HEK293 (cell line): ENCODE measurements around the gene ITIH3.
A peak's percentile ranks its signal among the peaks of the same experiment; 100 is the strongest.

Source experiments
- CTCF ChIA-PET: fragments of 350-600 bp; formaldehyde crosslinking; extraction: SDS; loops from one replicate; lab custom pipeline; 2021; ENCODE audit warnings: antibody characterized with exemption; lab: Yijun Ruan, JAX
- POLR2A ChIA-PET: fragments of 300-600 bp; formaldehyde crosslinking; extraction: SDS; loops from one replicate; lab custom pipeline; 2020; ENCODE audit warnings: antibody characterized with exemption, inconsistent platforms; lab: Yijun Ruan, JAX
- H3K27ac ChIP-seq: fragments of 200-500 bp; sonication (Bioruptor generic); 2 replicates; pipeline ENCODE4 v1.5.1; 2014; ENCODE audit warnings: low read depth, low read length, control low read depth, inconsistent platforms; ENCODE audit errors: extremely low read depth
- H3K36me3 ChIP-seq, 2 experiments: fragments of 200-500 bp in 1 of 2; sonication (Bioruptor generic) in 1 of 2; 1 replicate in 1 of 2; 2 replicates in 1 of 2; pipeline ENCODE4 v1.5.1; 2014 to 2017; ENCODE audit warnings: inconsistent platforms in 2 of 2, low read length in 2 of 2; ENCODE audit not compliant: control insufficient read depth in 2 of 2, insufficient read depth in 1 of 2
- H3K4me1 ChIP-seq: fragments of 200-500 bp; sonication (Bioruptor generic); 2 replicates; pipeline ENCODE4 v1.5.1; 2014; ENCODE audit warnings: mild to moderate bottlenecking, low read length, inconsistent platforms; ENCODE audit not compliant: control insufficient read depth, insufficient read depth
- H3K4me3 ChIP-seq: 2 replicates; pipeline ENCODE4 v1.5.1; 2011; ENCODE audit warnings: low read depth, mild to moderate bottlenecking, control low read depth, low read length, moderate library complexity
- H3K9me3 ChIP-seq: fragments of 200-500 bp; sonication (Bioruptor generic); 2 replicates; pipeline ENCODE4 v1.5.1; 2014; ENCODE audit warnings: low read depth, low read length, inconsistent platforms; ENCODE audit not compliant: control insufficient read depth, insufficient read depth
- BCL11A ChIP-seq: fragments of 450-650 bp; formaldehyde crosslinking; IDR thresholded peaks from 2 replicates; pipeline ENCODE4 v1.5.1; 2016; ENCODE audit warnings: low read depth, missing biosample characterization, missing genetic modification characterization
- SETDB1 ChIP-seq: IDR thresholded peaks from one replicate; pipeline ENCODE4 v1.6.1; 2017; ENCODE audit warnings: mild to moderate bottlenecking, low read length, moderate library complexity, mixed read lengths; ENCODE audit not compliant: insufficient read length
- SP2 ChIP-seq: fragments of 450-650 bp; formaldehyde crosslinking; IDR thresholded peaks from 2 replicates; pipeline ENCODE4 v1.5.1; 2016; ENCODE audit warnings: missing biosample characterization, missing genetic modification characterization
- YY1 ChIP-seq: fragments of 450-650 bp; formaldehyde crosslinking; IDR thresholded peaks from 2 replicates; pipeline ENCODE4 v1.5.1; 2018; ENCODE audit warnings: missing biosample characterization, missing genetic modification characterization
- ZFP3 ChIP-seq: fragments of 450-650 bp; formaldehyde crosslinking; IDR thresholded peaks from 2 replicates; pipeline ENCODE4 v1.5.1; 2016; ENCODE audit warnings: low read depth, missing biosample characterization, missing genetic modification characterization
- ZIC2 ChIP-seq: fragments of 450-650 bp; formaldehyde crosslinking; IDR thresholded peaks from 2 replicates; pipeline ENCODE4 v1.5.1; 2016; ENCODE audit warnings: missing biosample characterization, missing genetic modification characterization
- ZNF202 ChIP-seq: fragments of 450-650 bp; formaldehyde crosslinking; IDR thresholded peaks from 2 replicates; pipeline ENCODE4 v1.5.1; 2016; ENCODE audit warnings: missing biosample characterization, missing genetic modification characterization, borderline replicate concordance
- ZNF366 ChIP-seq: fragments of 450-650 bp; formaldehyde crosslinking; conservative IDR thresholded peaks from 2 replicates; pipeline ENCODE4 v1.5.1; 2016; ENCODE audit warnings: missing biosample characterization, missing genetic modification characterization
- ZNF37A ChIP-seq: fragments of 450-650 bp; IDR thresholded peaks from 2 replicates; pipeline ENCODE4 v1.5.1; 2018; ENCODE audit warnings: missing biosample characterization, missing genetic modification characterization
- ZNF394 ChIP-seq: fragments of 450-650 bp; formaldehyde crosslinking; IDR thresholded peaks from 2 replicates; pipeline ENCODE4 v1.5.1; 2016; ENCODE audit warnings: missing biosample characterization, missing genetic modification characterization, mild to moderate bottlenecking, moderate library complexity, borderline replicate concordance
- ZNF510 ChIP-seq: fragments of 450-650 bp; formaldehyde crosslinking; IDR thresholded peaks from 2 replicates; pipeline ENCODE4 v1.5.1; 2018; ENCODE audit warnings: mild to moderate bottlenecking, missing genetic modification characterization, missing biosample characterization; ENCODE audit not compliant: insufficient replicate concordance
- ZNF561 ChIP-seq: fragments of 450-650 bp; IDR thresholded peaks from 2 replicates; pipeline ENCODE4 v1.5.1; 2018; ENCODE audit warnings: missing biosample characterization, missing genetic modification characterization, borderline replicate concordance
- ZNF585B ChIP-seq: fragments of 450-650 bp; formaldehyde crosslinking; IDR thresholded peaks from 2 replicates; pipeline ENCODE4 v1.5.1; 2016; ENCODE audit warnings: missing biosample characterization, missing genetic modification characterization
- ZNF768 ChIP-seq: fragments of 450-650 bp; formaldehyde crosslinking; IDR thresholded peaks from 2 replicates; pipeline ENCODE4 v1.5.1; 2018; ENCODE audit warnings: missing biosample characterization, mild to moderate bottlenecking, missing genetic modification characterization
- ZNF843 ChIP-seq: fragments of 450-650 bp; formaldehyde crosslinking; IDR thresholded peaks from 2 replicates; pipeline ENCODE4 v1.5.1; 2016; ENCODE audit warnings: missing biosample characterization, missing genetic modification characterization
- ZSCAN23 ChIP-seq: fragments of 450-650 bp; formaldehyde crosslinking; IDR thresholded peaks from 2 replicates; pipeline ENCODE4 v1.5.1; 2016; ENCODE audit warnings: missing biosample characterization, missing genetic modification characterization
- TF ChIP-seq, protein P1 (sequence below): fragments of 450-650 bp; formaldehyde crosslinking; IDR thresholded peaks from 2 replicates; pipeline ENCODE4 v1.5.1; 2016; ENCODE audit warnings: missing biosample characterization, missing genetic modification characterization
- TF ChIP-seq, protein P2 (sequence below): fragments of 450-650 bp; formaldehyde crosslinking; IDR thresholded peaks from 2 replicates; pipeline ENCODE4 v1.5.1; 2016; ENCODE audit warnings: missing biosample characterization, missing genetic modification characterization, borderline replicate concordance

ITIH3 gene

GRCh38 chr3:52784021-52784621 is 10.5 kb upstream of the ITIH3 start:
- Histone ChIP-seq H3K4me3 (no peak overlapping the region), H3K36me3 (no peaks in the 10 kb centered on the region), H3K4me1 (no peaks in the 10 kb centered on the region), H3K9me3 (no peaks in the 10 kb centered on the region), H3K27ac (no peak overlapping the region)
- POLR2A ChIA-PET = no interaction called here
- TF ChIP-seq ZNF394 (tag by site-specific recombination) = no peak
- TF ChIP-seq ZFP3 = no peak
- no peak for TF ChIP-seq ZNF510
- TF ChIP-seq ZNF585B = no peak
- TF ChIP-seq, protein P1, sequence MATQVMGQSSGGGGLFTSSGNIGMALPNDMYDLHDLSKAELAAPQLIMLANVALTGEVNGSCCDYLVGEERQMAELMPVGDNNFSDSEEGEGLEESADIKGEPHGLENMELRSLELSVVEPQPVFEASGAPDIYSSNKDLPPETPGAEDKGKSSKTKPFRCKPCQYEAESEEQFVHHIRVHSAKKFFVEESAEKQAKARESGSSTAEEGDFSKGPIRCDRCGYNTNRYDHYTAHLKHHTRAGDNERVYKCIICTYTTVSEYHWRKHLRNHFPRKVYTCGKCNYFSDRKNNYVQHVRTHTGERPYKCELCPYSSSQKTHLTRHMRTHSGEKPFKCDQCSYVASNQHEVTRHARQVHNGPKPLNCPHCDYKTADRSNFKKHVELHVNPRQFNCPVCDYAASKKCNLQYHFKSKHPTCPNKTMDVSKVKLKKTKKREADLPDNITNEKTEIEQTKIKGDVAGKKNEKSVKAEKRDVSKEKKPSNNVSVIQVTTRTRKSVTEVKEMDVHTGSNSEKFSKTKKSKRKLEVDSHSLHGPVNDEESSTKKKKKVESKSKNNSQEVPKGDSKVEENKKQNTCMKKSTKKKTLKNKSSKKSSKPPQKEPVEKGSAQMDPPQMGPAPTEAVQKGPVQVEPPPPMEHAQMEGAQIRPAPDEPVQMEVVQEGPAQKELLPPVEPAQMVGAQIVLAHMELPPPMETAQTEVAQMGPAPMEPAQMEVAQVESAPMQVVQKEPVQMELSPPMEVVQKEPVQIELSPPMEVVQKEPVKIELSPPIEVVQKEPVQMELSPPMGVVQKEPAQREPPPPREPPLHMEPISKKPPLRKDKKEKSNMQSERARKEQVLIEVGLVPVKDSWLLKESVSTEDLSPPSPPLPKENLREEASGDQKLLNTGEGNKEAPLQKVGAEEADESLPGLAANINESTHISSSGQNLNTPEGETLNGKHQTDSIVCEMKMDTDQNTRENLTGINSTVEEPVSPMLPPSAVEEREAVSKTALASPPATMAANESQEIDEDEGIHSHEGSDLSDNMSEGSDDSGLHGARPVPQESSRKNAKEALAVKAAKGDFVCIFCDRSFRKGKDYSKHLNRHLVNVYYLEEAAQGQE (tag by site-specific recombination) = no peak
- TF ChIP-seq, protein P2, sequence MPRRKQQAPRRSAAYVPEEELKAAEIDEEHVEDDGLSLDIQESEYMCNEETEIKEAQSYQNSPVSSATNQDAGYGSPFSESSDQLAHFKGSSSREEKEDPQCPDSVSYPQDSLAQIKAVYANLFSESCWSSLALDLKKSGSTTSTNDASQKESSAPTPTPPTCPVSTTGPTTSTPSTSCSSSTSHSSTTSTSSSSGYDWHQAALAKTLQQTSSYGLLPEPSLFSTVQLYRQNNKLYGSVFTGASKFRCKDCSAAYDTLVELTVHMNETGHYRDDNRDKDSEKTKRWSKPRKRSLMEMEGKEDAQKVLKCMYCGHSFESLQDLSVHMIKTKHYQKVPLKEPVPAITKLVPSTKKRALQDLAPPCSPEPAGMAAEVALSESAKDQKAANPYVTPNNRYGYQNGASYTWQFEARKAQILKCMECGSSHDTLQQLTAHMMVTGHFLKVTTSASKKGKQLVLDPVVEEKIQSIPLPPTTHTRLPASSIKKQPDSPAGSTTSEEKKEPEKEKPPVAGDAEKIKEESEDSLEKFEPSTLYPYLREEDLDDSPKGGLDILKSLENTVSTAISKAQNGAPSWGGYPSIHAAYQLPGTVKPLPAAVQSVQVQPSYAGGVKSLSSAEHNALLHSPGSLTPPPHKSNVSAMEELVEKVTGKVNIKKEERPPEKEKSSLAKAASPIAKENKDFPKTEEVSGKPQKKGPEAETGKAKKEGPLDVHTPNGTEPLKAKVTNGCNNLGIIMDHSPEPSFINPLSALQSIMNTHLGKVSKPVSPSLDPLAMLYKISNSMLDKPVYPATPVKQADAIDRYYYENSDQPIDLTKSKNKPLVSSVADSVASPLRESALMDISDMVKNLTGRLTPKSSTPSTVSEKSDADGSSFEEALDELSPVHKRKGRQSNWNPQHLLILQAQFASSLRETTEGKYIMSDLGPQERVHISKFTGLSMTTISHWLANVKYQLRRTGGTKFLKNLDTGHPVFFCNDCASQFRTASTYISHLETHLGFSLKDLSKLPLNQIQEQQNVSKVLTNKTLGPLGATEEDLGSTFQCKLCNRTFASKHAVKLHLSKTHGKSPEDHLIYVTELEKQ (tag by site-specific recombination) = no peak
- CTCF ChIA-PET = interaction anchor here (0.5 kb wide), 1 partner anchor 69 kb away, joined by 3 read pairs; no protein-coding TSS in a partner anchor

GRCh38 chr3:52784931-52785590 is 9.5 kb upstream of the ITIH3 start:
- no peak overlapping the region for H3K4me3 ChIP-seq
- POLR2A ChIA-PET = no interaction called here
- CTCF ChIA-PET = interaction anchor here (0.5 to 0.6 kb wide), 3 partner anchors 8 to 446 kb away, joined by 3 read pairs; no protein-coding TSS in a partner anchor
- H3K27ac ChIP-seq = no peak overlapping the region
- H3K9me3 ChIP-seq = no peaks in the 10 kb centered on the region
- no peaks in the 10 kb centered on the region for H3K4me1 ChIP-seq
- TF ChIP-seq ZIC2 = 0 out of 2 replicates have a peak, but pooled peaks have one; percentile 27
- no peak for TF ChIP-seq ZNF37A (tag by site-specific recombination)
- TF ChIP-seq, all 188 proteins: peak for 1
- no peaks in the 10 kb centered on the region for H3K36me3 ChIP-seq

DNA sequence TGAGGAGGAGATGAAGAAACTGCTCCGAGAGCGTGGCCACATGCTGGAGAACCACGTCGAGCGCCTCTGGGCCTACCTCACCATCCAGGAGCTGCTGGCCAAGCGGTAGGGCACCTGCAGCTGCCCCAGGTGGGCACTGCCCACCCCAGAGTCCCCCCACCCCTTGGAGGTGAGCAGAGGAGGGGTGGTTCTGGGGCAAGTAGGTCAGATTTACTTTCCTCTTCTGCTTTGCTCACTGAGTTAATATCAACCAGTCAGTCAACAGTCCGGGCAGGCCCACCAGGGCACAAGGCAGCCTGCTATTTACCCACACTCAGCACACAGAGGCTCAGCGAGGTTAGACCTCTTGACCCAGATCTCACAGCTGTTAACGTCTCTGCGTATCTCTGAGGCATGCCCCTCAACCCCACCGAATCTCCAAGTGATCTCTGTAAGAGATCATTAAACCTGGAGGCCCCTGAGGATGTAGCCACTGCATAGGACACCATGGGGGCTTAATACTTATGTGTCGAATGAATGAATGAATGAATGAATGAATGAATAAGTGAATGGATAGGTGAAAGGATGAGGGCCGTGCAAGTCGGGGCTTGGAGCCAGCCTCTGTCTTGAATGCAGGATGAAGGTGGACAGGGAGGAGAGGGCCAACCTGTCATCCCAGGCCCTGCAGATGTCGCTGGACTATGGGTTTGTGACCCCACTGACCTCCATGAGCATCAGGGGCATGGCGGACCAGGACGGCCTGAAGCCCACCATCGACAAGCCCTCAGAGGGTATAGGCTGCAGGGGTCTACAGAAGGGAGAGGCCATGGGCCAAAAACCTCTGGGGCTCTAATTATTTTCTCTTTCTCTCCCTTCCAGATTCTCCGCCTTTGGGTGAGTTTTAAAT is 8.0 kb upstream of the ITIH3 start:
- CTCF ChIA-PET = no interaction called here
- no peaks in the 10 kb centered on the region for H3K4me1 ChIP-seq
- POLR2A ChIA-PET = no interaction called here
- H3K27ac ChIP-seq = no peak overlapping the region
- TF ChIP-seq ZNF202 (tag by site-specific recombination) (no peak), YY1 (tag by site-specific recombination) (no peak), ZNF768 (tag by site-specific recombination) (no peak), ZNF561 (tag by site-specific recombination) (no peak), SP2 (tag by site-specific recombination) (no peak), ZNF366 (tag by site-specific recombination) (no peak), BCL11A (tag by site-specific recombination) (no peak), ZSCAN23 (tag by site-specific recombination) (no peak), SETDB1 (no peak), ZNF843 (no peak)
- no peak overlapping the region for H3K4me3 ChIP-seq
- no peaks in the 10 kb centered on the region for H3K9me3 ChIP-seq
- H3K36me3 ChIP-seq = no peaks in the 10 kb centered on the region
